Lower lobe of right lung (tissue), 2 donors: ENCODE data around the gene NAT10. TPM values are rescaled to one million over a fixed set of nuclear protein-coding genes. Genes with fewer than 3 reads are reported as not detected.
A peak's percentile ranks its signal among the peaks of the same experiment; 100 is the strongest.
"Not testable (repeated sequence)": the region's sequence is repeated elsewhere in the genome, so short reads cannot be mapped to it uniquely, and the experiment has no call there.

Experiments
- ATAC-seq, 2 donors: fragments of 200-7000 bp; cut with Tn5 transposase; one replicate each; pipeline ENCODE4 v1.9.1; 2020 to 2022; ENCODE audit warnings: mild to moderate bottlenecking in 2 of 2, moderate library complexity in 2 of 2
- DNase-seq: peaks from one replicate; pipeline ENCODE4 v3.0.0-alpha.2; 2020
- H3K27ac ChIP-seq: fragments of 200-600 bp; one replicate; pipeline ENCODE4 v1.8.0; 2022
- H3K27me3 ChIP-seq: fragments of 200-600 bp; one replicate; pipeline ENCODE4 v1.8.0; 2022; ENCODE audit warnings: low read depth
- H3K36me3 ChIP-seq: fragments of 200-600 bp; one replicate; pipeline ENCODE4 v1.8.0; 2022; ENCODE audit warnings: mild to moderate bottlenecking
- H3K4me1 ChIP-seq: fragments of 200-600 bp; one replicate; pipeline ENCODE4 v1.8.0; 2022
- H3K4me3 ChIP-seq: fragments of 200-600 bp; one replicate; pipeline ENCODE4 v1.8.0; 2022; ENCODE audit warnings: mild to moderate bottlenecking
- H3K9me3 ChIP-seq: fragments of 200-600 bp; one replicate; pipeline ENCODE4 v1.8.0; 2022
- intact Hi-C: fragments of 100-400 bp; cut with DNase I; formaldehyde crosslinking; loops from one replicate; pipeline ENCODE4 v1.11.0; 2022
- long read RNA-seq: library from polyadenylated mRNA; unstranded; transcript quantifications from one replicate; pipeline ENCODE4 v2.0.0, GENCODE V29; 2021
- total RNA-seq: library from RNA; stranded (reverse); fragmentation: NEBNext Ultra II Directional; extraction: Animal tissue kit (Norgen Biotek cat#: 25700); gene quantifications from one replicate; pipeline ENCODE4 v1.2.1, GENCODE V29; 2021
- TF ChIP-seq, protein P1 (sequence below): fragments of 200-600 bp; IDR thresholded peaks from one replicate; pipeline ENCODE4 v1.8.0; 2022; ENCODE audit warnings: antibody characterized with exemption, mild to moderate bottlenecking
- donor health status: DM: no; HTN: yes; CAD: no; lungs with severe emphysema.

NAT10 gene
- 37.3 TPM for total RNA-seq
- long read RNA-seq, full-length matches to known transcripts: 3 of 14 reads
- long read RNA-seq, partial matches to known transcripts: 11 of 14 reads
- long read RNA-seq, other reads (novel, unspliced or antisense): 0 of 14 reads

DNA sequence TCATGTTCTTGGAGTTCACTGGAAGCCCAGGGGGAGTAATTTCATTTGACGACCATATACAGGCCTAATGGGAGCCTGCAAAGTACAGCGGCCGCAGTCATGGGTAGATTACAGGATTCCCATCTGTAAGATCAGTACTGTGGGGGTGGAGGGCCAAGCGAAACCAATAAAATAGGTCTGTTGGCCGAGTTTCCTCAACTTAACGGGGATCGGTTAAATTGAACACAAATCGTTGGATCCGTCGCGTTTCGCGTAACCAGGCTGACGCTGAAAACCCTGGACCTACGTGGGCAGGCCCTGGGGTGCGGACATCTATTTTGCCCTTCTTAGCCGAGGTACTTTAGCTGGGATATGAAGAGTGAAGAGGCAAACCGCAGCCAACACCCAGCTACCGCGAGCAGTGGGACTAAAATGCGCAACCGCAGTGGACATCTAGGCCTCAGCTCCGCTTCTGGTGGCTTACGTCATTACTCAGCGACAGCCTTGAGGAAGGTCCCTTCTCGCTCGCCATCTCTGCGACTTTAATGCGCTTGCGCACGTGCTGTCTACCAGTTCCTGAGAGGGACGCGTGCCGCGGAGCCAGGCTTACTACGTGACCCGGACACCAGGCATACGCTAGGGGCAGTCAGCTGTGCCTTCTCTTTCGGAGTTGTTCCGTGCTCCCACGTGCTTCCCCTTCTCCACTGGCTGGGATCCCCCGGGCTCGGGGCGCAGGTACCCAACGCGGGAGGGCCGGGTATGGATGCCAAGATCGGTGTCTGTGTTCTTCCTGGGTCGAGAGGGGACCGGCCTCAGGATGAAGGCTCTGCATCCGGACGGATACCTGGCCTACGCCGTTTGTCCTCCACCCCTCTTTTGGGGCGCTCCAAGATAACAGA is at the start of gene NAT10:
Gene NAT10 (plus strand): TSS at position 551 of the 878 bp plus-strand sequence. CDS start 2,597 bp downstream, outside the sequence.
- ATAC-seq: peak; percentile 98 to 99
- peak within 1 kb of the TSS; percentile 80 for H3K4me3 ChIP-seq
- H3K27ac ChIP-seq: peak within 1 kb of the TSS; percentile 89
- no peaks in the 10 kb centered on the region for H3K9me3 ChIP-seq
- intact Hi-C loops: no loop called here
- peak; percentile 98 for DNase-seq
- H3K36me3 ChIP-seq: peaks cover 49% of the 10 kb centered on the region
- H3K27me3 ChIP-seq: no peaks in the 10 kb centered on the region
- H3K4me1 ChIP-seq: peaks cover 23% of the 10 kb centered on the region
- TF ChIP-seq, protein P1, sequence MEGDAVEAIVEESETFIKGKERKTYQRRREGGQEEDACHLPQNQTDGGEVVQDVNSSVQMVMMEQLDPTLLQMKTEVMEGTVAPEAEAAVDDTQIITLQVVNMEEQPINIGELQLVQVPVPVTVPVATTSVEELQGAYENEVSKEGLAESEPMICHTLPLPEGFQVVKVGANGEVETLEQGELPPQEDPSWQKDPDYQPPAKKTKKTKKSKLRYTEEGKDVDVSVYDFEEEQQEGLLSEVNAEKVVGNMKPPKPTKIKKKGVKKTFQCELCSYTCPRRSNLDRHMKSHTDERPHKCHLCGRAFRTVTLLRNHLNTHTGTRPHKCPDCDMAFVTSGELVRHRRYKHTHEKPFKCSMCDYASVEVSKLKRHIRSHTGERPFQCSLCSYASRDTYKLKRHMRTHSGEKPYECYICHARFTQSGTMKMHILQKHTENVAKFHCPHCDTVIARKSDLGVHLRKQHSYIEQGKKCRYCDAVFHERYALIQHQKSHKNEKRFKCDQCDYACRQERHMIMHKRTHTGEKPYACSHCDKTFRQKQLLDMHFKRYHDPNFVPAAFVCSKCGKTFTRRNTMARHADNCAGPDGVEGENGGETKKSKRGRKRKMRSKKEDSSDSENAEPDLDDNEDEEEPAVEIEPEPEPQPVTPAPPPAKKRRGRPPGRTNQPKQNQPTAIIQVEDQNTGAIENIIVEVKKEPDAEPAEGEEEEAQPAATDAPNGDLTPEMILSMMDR: peak; percentile 27

DNA sequence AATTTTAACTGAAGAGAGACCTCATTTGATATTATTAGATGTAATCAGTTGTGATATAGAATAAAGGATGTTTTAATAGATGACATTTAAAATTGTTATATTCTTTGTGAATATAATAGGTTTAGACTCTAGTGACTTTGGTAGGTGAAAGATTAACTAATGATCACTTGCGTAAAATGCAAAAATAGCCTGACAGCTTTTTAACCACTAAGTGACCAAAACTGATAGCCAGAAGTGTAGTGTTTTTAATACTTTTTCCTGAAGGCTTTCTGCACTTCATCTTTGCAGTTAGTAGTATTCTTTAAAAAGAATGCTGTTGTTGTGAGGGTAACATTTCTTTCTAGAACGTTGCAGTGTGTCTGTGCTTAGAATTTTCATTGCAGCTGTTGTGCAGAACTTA is 48.8 kb upstream of the NAT10 start:
- H3K4me3 ChIP-seq: no peak overlapping the region
- ATAC-seq: no peak
- H3K9me3 ChIP-seq: no peaks in the 10 kb centered on the region
- no peaks in the 10 kb centered on the region for H3K27me3 ChIP-seq
- no peak for DNase-seq
- H3K36me3 ChIP-seq: peaks cover 18% of the 10 kb centered on the region
- peaks cover 72% of the 10 kb centered on the region for H3K4me1 ChIP-seq
- intact Hi-C loops: no loop called here
- H3K27ac ChIP-seq: no peak overlapping the region
- TF ChIP-seq, protein P1: no peak

DNA sequence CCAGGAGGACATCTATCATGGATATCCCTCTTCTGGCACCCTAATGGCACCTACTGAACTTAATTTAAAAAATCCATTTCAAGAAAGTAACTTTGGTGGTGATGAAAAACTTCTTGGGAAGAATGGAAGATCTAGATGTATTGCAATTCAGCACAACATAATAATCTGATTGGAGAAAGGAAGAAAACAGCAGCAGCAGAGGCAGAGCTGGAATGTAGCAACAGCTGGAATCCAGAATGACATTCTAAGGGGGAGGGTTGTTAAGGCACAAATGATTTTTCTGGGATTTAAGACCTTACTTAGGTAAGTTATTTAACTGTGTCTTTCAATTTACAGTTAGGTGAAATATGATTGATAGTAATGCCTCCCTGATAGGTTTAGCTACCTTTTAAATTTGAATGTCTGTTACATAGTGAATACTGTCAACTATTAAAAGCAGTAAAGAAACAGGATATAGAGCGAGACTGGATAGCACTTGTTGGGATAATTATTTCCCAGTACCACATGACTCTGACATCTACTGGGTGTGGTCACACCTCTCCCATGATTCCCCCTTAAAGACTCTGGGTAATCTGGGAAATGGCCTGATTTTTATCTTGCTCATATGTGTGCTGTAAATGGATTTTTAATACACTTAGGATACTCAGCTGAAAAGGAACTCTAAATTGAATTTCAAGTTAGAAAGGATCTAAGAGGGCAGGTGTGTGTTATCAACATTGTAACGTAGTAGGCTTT is 42.2 kb upstream of the NAT10 start:
- peaks cover 62% of the 10 kb centered on the region for H3K4me1 ChIP-seq

DNA sequence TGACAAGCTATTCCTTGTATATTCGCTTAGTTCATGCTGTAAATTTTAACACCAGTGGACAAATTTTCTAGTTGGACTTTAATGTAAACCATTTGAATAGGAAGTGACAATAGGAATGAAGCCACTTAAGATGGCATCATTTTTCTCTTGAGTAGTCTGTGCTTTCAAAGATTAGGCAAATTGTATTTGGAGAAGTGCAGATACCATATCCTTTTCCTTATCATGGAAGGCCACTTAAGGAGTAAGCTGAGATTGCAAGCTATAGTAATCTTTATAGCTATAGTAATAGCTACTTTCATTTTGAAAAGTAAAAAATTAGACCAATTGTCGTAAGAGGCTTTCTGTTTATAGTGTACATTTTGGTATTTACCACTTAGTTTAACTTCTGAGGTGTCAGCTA is 41.1 kb upstream of the NAT10 start:
- ATAC-seq (no peak), DNase-seq (no peak)
- H3K27ac ChIP-seq: no peak overlapping the region
- H3K36me3 ChIP-seq: peaks cover 10% of the 10 kb centered on the region
- no peaks in the 10 kb centered on the region for H3K27me3 ChIP-seq
- intact Hi-C loops: no loop called here
- no peak overlapping the region for H3K4me3 ChIP-seq
- H3K9me3 ChIP-seq: no peaks in the 10 kb centered on the region
- peaks cover 62% of the 10 kb centered on the region for H3K4me1 ChIP-seq
- TF ChIP-seq, protein P1: no peak

More for the DNA sequence above, 42.2 kb upstream of the NAT10 start:
- ATAC-seq (no peak), DNase-seq (no peak)
- TF ChIP-seq, protein P1: no peak
- Histone ChIP-seq H3K36me3 (peaks cover 10% of the 10 kb centered on the region), H3K27ac (no peak overlapping the region), H3K9me3 (no peaks in the 10 kb centered on the region), H3K27me3 (no peaks in the 10 kb centered on the region), H3K4me3 (no peak overlapping the region)
- intact Hi-C loops: no loop called here

DNA sequence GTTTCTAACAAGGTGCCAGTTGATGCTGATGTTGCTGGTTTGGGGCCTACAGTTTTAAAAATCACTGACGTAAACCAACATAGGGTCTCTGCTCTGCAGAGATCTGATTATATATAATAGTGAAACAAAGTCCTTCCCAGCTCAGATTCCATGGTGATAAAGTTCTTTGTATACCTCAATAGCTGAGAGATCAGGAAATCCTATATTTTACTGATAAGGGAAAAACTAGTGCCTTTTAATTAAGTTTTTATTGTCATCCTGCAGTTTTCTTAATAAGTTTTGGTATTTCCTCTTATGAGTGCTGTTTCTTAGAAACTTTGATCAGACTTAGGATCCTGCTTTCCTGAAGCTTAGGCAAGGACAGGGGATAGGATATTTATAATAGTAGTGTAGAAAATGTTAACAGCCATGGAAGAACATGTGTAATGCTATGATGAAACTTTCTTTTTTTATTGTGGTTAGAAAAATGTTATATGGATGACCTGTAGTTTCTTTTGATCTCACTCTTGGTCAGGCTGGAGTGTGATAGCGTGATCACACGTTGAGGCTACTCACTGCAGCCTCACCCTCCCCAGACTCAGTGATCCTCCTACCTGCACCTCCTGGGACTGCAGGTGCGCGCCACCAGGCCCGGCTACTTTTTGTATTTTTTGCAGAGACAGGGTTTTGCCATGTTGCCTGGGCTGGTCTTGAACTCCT is 39.8 kb upstream of the NAT10 start:
- Histone ChIP-seq H3K4me1 (peaks cover 53% of the 10 kb centered on the region), H3K4me3 (no peak overlapping the region), H3K9me3 (no peaks in the 10 kb centered on the region), H3K36me3 (peaks cover 10% of the 10 kb centered on the region), H3K27ac (no peak overlapping the region), H3K27me3 (no peaks in the 10 kb centered on the region)
- intact Hi-C loops: no loop called here
- TF ChIP-seq, protein P1: no peak
- DNase-seq (no peak), ATAC-seq (no peak)

DNA sequence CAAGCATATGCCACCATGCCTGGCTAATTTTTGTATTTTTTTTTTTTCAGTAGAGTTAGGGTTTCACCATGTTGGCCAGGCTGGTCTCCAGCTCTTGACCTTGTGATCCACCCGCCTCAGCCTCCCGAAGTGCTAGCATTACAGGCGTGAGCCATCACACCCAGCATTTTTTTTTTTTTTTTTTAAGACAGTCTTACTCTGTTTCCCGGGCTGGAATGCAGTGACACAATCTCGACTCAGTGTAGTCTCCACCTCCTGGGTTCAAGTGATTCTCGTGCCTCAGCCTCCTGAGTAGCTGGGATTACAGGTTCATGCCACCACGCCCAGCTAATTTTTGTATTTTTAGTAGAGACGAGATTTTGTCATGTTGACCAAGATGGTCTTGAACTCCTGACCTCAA is 38.7 kb upstream of the NAT10 start:
- peaks cover 46% of the 10 kb centered on the region for H3K4me1 ChIP-seq

More for the DNA sequence above, 38.7 kb upstream of the NAT10 start:
- H3K27ac ChIP-seq, intact Hi-C loops, DNase-seq, ATAC-seq, H3K27me3 ChIP-seq, H3K4me3 ChIP-seq, H3K9me3 ChIP-seq: not testable (repeated sequence)
- peaks cover 14% of the 10 kb centered on the region for H3K36me3 ChIP-seq
